Type B pancreatic cell (in vitro differentiated cells): ENCODE data around the gene SHANK1. TPM values are rescaled to one million over a fixed set of nuclear protein-coding genes. Genes with fewer than 3 reads are reported as not detected.
A peak's percentile ranks its signal among the peaks of the same experiment; 100 is the strongest.

Source experiments
- DNase-seq: peaks from one replicate; pipeline ENCODE4 v3.0.0; 2021; ENCODE audit warnings: mixed read lengths; ENCODE audit not compliant: unreplicated experiment; ENCODE audit errors: extremely low spot score
- H3K27ac Mint-ChIP-seq: 2 replicates; pipeline ENCODE4 v1.8.0; 2021; ENCODE audit warnings: mild to moderate bottlenecking, mixed read lengths
- H3K27me3 Mint-ChIP-seq: 2 replicates; pipeline ENCODE4 v1.8.0; 2021; ENCODE audit warnings: mixed read lengths
- H3K36me3 Mint-ChIP-seq: 2 replicates; pipeline ENCODE4 v1.8.0; 2021; ENCODE audit warnings: mixed read lengths
- H3K4me1 Mint-ChIP-seq: one replicate; pipeline ENCODE4 v1.8.0; 2021; ENCODE audit warnings: mixed read lengths; ENCODE audit not compliant: unreplicated experiment
- H3K4me3 Mint-ChIP-seq: 2 replicates; pipeline ENCODE4 v1.8.0; 2021; ENCODE audit warnings: mild to moderate bottlenecking, mixed read lengths
- H3K9me3 Mint-ChIP-seq: 2 replicates; pipeline ENCODE4 v1.8.0; 2021; ENCODE audit warnings: mixed read lengths
- total RNA-seq: library from RNA; stranded (reverse); gene quantifications from 2 replicates; pipeline ENCODE4 v1.2.1, GENCODE V29; 2021; ENCODE audit warnings: low replicate concordance
- TF ChIP-seq, protein P1 (sequence below): fragments of 200-600 bp; sonication (generic); conservative IDR thresholded peaks from 2 replicates; pipeline ENCODE4 v1.5.0; 2021; ENCODE audit warnings: antibody characterized with exemption, mild to moderate bottlenecking

Gene SHANK1
- total RNA-seq, 1 donor from 2014 or later: 7.8 TPM

- Mint-ChIP-seq H3K36me3 (no peaks in the 10 kb centered on the region), H3K4me3 (no peak overlapping the region), H3K4me1 (no peaks in the 10 kb centered on the region), H3K27me3 (peaks cover 82% of the 10 kb centered on the region), H3K9me3 (no peaks in the 10 kb centered on the region), H3K27ac (no peak overlapping the region)
- TF ChIP-seq, protein P1, sequence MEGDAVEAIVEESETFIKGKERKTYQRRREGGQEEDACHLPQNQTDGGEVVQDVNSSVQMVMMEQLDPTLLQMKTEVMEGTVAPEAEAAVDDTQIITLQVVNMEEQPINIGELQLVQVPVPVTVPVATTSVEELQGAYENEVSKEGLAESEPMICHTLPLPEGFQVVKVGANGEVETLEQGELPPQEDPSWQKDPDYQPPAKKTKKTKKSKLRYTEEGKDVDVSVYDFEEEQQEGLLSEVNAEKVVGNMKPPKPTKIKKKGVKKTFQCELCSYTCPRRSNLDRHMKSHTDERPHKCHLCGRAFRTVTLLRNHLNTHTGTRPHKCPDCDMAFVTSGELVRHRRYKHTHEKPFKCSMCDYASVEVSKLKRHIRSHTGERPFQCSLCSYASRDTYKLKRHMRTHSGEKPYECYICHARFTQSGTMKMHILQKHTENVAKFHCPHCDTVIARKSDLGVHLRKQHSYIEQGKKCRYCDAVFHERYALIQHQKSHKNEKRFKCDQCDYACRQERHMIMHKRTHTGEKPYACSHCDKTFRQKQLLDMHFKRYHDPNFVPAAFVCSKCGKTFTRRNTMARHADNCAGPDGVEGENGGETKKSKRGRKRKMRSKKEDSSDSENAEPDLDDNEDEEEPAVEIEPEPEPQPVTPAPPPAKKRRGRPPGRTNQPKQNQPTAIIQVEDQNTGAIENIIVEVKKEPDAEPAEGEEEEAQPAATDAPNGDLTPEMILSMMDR: no peak
- no peak for DNase-seq
Measured at GRCh38 chr19:50690439-50690838, 29.2 kb downstream of the SHANK1 start.

- peaks cover 88% of the 10 kb centered on the region for H3K27me3 Mint-ChIP-seq
- H3K27ac Mint-ChIP-seq: no peak overlapping the region
- TF ChIP-seq, protein P1: no peak
- H3K4me3 Mint-ChIP-seq: no peak overlapping the region
- no peaks in the 10 kb centered on the region for H3K9me3 Mint-ChIP-seq
- no peaks in the 10 kb centered on the region for H3K36me3 Mint-ChIP-seq
- no peaks in the 10 kb centered on the region for H3K4me1 Mint-ChIP-seq
- DNase-seq: no peak
Measured at GRCh38 chr19:50688766-50689165, 30.8 kb downstream of the SHANK1 start.

- H3K9me3 Mint-ChIP-seq: no peaks in the 10 kb centered on the region
- H3K4me3 Mint-ChIP-seq: no peak overlapping the region
- H3K4me1 Mint-ChIP-seq: no peaks in the 10 kb centered on the region
- TF ChIP-seq, protein P1: no peak
- H3K27ac Mint-ChIP-seq: no peak overlapping the region
- no peaks in the 10 kb centered on the region for H3K36me3 Mint-ChIP-seq
- peaks cover 87% of the 10 kb centered on the region for H3K27me3 Mint-ChIP-seq
- no peak for DNase-seq
Measured at GRCh38 chr19:50686310-50687032, 33.1 kb downstream of the SHANK1 start.

DNA sequence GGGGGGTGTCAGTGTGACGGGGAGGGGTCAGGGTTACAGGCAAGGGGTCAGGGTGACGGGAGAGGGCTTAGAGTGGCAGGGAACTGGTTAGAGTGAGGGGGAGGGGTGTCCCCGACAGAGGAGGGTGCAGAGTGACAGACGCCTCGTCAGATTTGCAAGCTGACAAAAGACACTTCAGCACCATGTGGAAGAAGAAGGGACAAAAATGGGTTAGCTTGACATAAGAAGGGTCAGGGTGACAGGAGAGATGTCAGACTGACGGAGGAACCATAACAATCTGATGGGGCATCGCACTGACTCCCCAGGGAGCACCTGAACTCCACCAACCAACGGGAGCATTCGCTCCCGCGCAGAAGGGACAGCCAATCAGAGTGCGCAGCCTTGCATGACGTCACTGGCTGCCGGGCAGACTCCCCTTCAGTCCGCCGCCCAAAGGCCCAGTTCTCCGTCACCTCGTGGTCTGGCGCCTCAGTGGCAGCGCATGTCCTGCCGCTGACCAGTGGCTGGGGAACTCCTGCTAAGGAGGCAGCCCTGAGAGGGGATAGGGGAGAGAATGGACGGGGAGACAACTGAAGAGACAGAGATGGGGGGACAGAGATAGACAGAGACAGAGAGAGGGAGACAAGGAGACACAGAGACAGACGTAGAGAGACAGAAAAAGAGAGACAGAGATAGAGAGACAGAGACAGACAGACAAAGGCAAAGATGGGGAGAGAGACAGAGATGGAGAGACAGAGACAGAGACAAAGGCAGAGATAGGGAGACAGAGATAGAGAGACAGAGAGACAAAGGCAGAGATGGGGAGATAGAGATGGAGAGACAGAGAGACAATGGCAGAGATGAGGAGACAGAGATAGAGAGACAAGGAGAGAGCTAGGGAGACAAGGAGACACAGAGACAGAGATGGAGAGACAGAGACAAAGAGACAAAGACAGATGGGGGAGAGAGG is 40.2 kb downstream of the SHANK1 start:
- Mint-ChIP-seq H3K27ac (peak overlapping the region; percentile 18), H3K4me3 (no peak overlapping the region), H3K4me1 (no peaks in the 10 kb centered on the region), H3K9me3 (no peaks in the 10 kb centered on the region), H3K36me3 (no peaks in the 10 kb centered on the region), H3K27me3 (peaks cover 75% of the 10 kb centered on the region)
- DNase-seq: peak; percentile 82
- TF ChIP-seq, protein P1: no peak

DNA sequence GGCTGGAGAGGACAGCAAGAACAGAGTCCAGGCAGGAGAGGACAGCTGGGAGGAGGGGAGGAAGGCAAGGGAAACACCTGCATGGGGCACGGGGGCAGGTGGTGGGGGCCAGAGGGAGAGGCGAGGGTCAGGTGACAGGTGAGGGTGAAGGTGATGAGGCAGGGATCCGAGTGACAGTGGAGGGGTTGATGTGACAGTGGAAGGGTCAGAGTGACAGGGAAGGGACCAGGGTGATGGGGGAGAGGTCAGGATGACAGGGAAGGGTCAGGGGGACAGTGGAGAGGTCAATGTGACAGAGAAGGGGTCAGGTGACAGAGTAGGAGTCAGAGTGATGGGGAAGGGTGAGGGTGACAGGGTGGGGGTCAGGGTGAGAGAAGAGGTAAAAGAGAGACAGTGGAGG is 41.3 kb downstream of the SHANK1 start:
- H3K9me3 Mint-ChIP-seq: no peaks in the 10 kb centered on the region
- H3K27ac Mint-ChIP-seq: no peak overlapping the region
- H3K4me1 Mint-ChIP-seq: no peaks in the 10 kb centered on the region
- H3K27me3 Mint-ChIP-seq: peaks cover 77% of the 10 kb centered on the region
- H3K4me3 Mint-ChIP-seq: no peak overlapping the region
- no peaks in the 10 kb centered on the region for H3K36me3 Mint-ChIP-seq
- TF ChIP-seq, protein P1: no peak
- DNase-seq: no peak
